Mammary epithelial cell (primary cell): ENCODE measurements around the gene MZB1.
"Not testable (repeated sequence)": the region's sequence is repeated elsewhere in the genome, so short reads cannot be mapped to it uniquely, and the experiment has no call there.

ENCODE experiments used
- EZH2 ChIP-seq: IDR thresholded peaks from 2 replicates; pipeline ENCODE4 v1.6.1; 2012; ENCODE audit warnings: low read length, inconsistent platforms, borderline replicate concordance
- TF ChIP-seq, protein P1 (sequence below), 2 donors: IDR thresholded peaks in 1 of 2; conservative IDR thresholded peaks in 1 of 2; 2 replicates each; pipeline ENCODE4 v1.5.1; 2011 to 2012; ENCODE audit warnings: inconsistent platforms in 2 of 2, low read length in 2 of 2, mild to moderate bottlenecking in 2 of 2, control low read depth in 1 of 2, low read depth in 1 of 2; ENCODE audit not compliant: insufficient read depth in 1 of 2; ENCODE audit errors: extremely low read depth in 1 of 2

DNA sequence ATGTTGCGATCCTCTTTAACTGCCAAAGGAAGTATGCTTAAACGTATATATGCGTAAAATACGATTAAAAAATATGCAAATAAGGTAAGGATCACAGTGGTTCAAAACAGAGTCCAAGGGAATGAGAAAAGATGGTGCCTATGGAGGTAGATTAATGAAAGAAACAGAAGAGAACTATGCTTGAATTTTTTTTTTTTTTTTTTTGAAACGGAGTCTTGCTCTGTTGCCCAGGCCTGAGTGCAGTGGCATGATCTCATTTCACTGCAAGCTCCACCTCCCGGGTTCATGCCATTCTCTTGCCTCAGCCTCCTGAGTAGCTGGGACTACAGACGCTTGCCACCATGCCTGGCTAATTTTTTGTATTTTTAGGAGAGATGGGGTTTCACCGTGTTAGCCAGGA lies 44.3 kb downstream of the MZB1 start:
- TF ChIP-seq, protein P1, sequence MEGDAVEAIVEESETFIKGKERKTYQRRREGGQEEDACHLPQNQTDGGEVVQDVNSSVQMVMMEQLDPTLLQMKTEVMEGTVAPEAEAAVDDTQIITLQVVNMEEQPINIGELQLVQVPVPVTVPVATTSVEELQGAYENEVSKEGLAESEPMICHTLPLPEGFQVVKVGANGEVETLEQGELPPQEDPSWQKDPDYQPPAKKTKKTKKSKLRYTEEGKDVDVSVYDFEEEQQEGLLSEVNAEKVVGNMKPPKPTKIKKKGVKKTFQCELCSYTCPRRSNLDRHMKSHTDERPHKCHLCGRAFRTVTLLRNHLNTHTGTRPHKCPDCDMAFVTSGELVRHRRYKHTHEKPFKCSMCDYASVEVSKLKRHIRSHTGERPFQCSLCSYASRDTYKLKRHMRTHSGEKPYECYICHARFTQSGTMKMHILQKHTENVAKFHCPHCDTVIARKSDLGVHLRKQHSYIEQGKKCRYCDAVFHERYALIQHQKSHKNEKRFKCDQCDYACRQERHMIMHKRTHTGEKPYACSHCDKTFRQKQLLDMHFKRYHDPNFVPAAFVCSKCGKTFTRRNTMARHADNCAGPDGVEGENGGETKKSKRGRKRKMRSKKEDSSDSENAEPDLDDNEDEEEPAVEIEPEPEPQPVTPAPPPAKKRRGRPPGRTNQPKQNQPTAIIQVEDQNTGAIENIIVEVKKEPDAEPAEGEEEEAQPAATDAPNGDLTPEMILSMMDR (conservative IDR thresholded peaks at IDR 0.05 in 1 of 2, IDR thresholded peaks at IDR 0.05 in 1 of 2; ENCODE audit: extremely low read depth in 1 of 2, insufficient read depth in 1 of 2, low read depth in 1 of 2, low read length in 2 of 2), result not testable (repeated sequence)
- not testable (repeated sequence) for TF ChIP-seq EZH2
